Glutamatergic neuron (in vitro differentiated cells): Measurements from ENCODE around the gene FOXL3. TPM values are rescaled to one million over a fixed set of nuclear protein-coding genes. Genes with fewer than 3 reads are reported as not detected.

Source experiments
- DNase-seq: peaks from one replicate; pipeline ENCODE4 v3.0.0; 2022
- H3K27ac Mint-ChIP-seq: one replicate; pipeline ENCODE4 v1.8.0; 2020; ENCODE audit warnings: mild to moderate bottlenecking, mixed read lengths, inconsistent platforms; ENCODE audit not compliant: unreplicated experiment
- H3K27me3 Mint-ChIP-seq: one replicate; pipeline ENCODE4 v1.8.0; 2020; ENCODE audit warnings: mild to moderate bottlenecking, moderate library complexity, mixed read lengths, inconsistent platforms; ENCODE audit not compliant: unreplicated experiment
- H3K36me3 Mint-ChIP-seq: one replicate; pipeline ENCODE4 v1.8.0; 2020; ENCODE audit warnings: mild to moderate bottlenecking, mixed read lengths, inconsistent platforms; ENCODE audit not compliant: unreplicated experiment
- H3K4me1 Mint-ChIP-seq: one replicate; pipeline ENCODE4 v1.8.0; 2020; ENCODE audit warnings: mild to moderate bottlenecking, low read depth, mixed read lengths, inconsistent platforms; ENCODE audit not compliant: unreplicated experiment
- H3K4me3 Mint-ChIP-seq: one replicate; pipeline ENCODE4 v1.8.0; 2020; ENCODE audit warnings: mild to moderate bottlenecking, mixed read lengths, inconsistent platforms; ENCODE audit not compliant: unreplicated experiment
- H3K9me3 Mint-ChIP-seq: one replicate; pipeline ENCODE4 v1.8.0; 2020; ENCODE audit warnings: mild to moderate bottlenecking, moderate library complexity, mixed read lengths, inconsistent platforms; ENCODE audit not compliant: unreplicated experiment
- CTCF ChIP-seq: fragments of 200-600 bp; sonication (generic); IDR thresholded peaks from one replicate; pipeline ENCODE4 v1.5.0; 2021; ENCODE audit not compliant: partially characterized antibody, unreplicated experiment
- total RNA-seq: library from RNA; stranded (reverse); fragmentation: NEBNext Ultra II Directional; extraction: Animal tissue kit (Norgen Biotek cat#: 25700); gene quantifications from one replicate; pipeline ENCODE4 v1.2.1, GENCODE V29; 2021; ENCODE audit not compliant: unreplicated experiment

The FOXL3 gene
- total RNA-seq, 1 donor from 2014 or later: not detected

- no peak overlapping the region for H3K27ac Mint-ChIP-seq
- peaks cover 1% of the 10 kb centered on the region for H3K27me3 Mint-ChIP-seq
- no peak for DNase-seq
- H3K4me1 Mint-ChIP-seq: no peaks in the 10 kb centered on the region
- TF ChIP-seq CTCF: no peak
- H3K9me3 Mint-ChIP-seq: peaks cover 8% of the 10 kb centered on the region
- H3K36me3 Mint-ChIP-seq: no peaks in the 10 kb centered on the region
- no peak overlapping the region for H3K4me3 Mint-ChIP-seq
Measured at GRCh38 chr7:281637-282036, 8.3 kb upstream of the FOXL3 start.

DNA sequence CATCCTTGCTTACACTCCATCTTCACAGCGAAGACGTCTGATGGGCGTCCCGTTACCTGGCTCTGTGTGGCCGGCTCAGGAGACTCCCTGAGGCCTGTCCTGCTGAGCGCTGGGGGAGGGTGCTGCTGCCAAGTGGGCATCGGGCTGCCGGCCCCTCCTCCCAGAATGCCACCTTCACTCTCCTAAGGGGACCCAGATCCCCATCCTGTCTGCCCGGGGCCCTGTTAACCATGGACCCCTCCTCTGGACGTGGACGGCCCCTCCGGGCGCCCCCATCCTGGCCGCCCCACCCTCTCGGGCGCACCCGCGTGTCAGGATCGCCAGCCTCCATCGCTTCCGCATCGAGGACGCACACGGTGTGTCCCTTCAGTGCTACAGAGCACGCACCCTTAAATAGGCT is 7.3 kb upstream of the FOXL3 start:
- peaks cover 4% of the 10 kb centered on the region for H3K9me3 Mint-ChIP-seq
- no peak overlapping the region for H3K27ac Mint-ChIP-seq
- TF ChIP-seq CTCF: no peak

GRCh38 chr7:284762-285722 is 4.9 kb upstream of the FOXL3 start:
- Mint-ChIP-seq H3K27me3 (peaks cover 11% of the 10 kb centered on the region), H3K4me3 (no peak overlapping the region), H3K27ac (no peak overlapping the region)

More for the DNA sequence above, 7.3 kb upstream of the FOXL3 start:
- H3K4me3 Mint-ChIP-seq: no peak overlapping the region
- no peaks in the 10 kb centered on the region for H3K4me1 Mint-ChIP-seq
- peaks cover 1% of the 10 kb centered on the region for H3K27me3 Mint-ChIP-seq
- H3K36me3 Mint-ChIP-seq: no peaks in the 10 kb centered on the region
- no peak for DNase-seq

GRCh38 chr7:285731-286130 is 4.2 kb upstream of the FOXL3 start:
- no peaks in the 10 kb centered on the region for H3K36me3 Mint-ChIP-seq
- no peaks in the 10 kb centered on the region for H3K4me1 Mint-ChIP-seq

More at GRCh38 chr7:284762-285722, 4.9 kb upstream of the FOXL3 start:
- TF ChIP-seq CTCF: no peak
- H3K9me3 Mint-ChIP-seq: peaks cover 8% of the 10 kb centered on the region
- H3K4me1 Mint-ChIP-seq: no peaks in the 10 kb centered on the region
- no peak for DNase-seq
- H3K36me3 Mint-ChIP-seq: no peaks in the 10 kb centered on the region

More at GRCh38 chr7:285731-286130, 4.2 kb upstream of the FOXL3 start:
- Mint-ChIP-seq H3K27ac (no peak overlapping the region), H3K4me3 (no peak overlapping the region), H3K27me3 (peaks cover 11% of the 10 kb centered on the region), H3K9me3 (peaks cover 8% of the 10 kb centered on the region)
- no peak for TF ChIP-seq CTCF
- DNase-seq: no peak
